Peyer's patch (tissue), 4 donors: ENCODE results near the gene PLCL1. TPM values are rescaled to one million over a fixed set of nuclear protein-coding genes. Genes with fewer than 3 reads are reported as not detected.

ENCODE experiments used
- DNase-seq, 3 donors: peaks; one replicate each; pipeline ENCODE4 v3.0.0-alpha.2; 2017 to 2019
- H3K27ac ChIP-seq, 4 donors: fragments of 200-600 bp; sonication (generic); one replicate each; pipeline ENCODE4 v1.5.1; 2016 to 2019
- H3K27me3 ChIP-seq, 2 donors: fragments of 200-600 bp; sonication (generic); one replicate each; pipeline ENCODE4 v1.5.1; 2019
- H3K36me3 ChIP-seq, 3 donors: fragments of 200-600 bp; sonication (generic); one replicate each; pipeline ENCODE4 v1.5.1; 2016 to 2019
- H3K4me1 ChIP-seq, 4 donors: fragments of 200-600 bp; sonication (generic); one replicate each; pipeline ENCODE4 v1.5.1; 2016 to 2019
- H3K4me3 ChIP-seq, 4 donors: fragments of 200-600 bp; sonication (generic); 1 replicate in 3 of 4; 2 replicates in 1 of 4; pipeline ENCODE4 v1.5.1; 2016 to 2019; ENCODE audit warnings: mild to moderate bottlenecking in 1 of 4
- H3K9me3 ChIP-seq, 4 donors: fragments of 200-600 bp; sonication (generic); one replicate each; pipeline ENCODE4 v1.5.1; 2016 to 2019; ENCODE audit warnings: mild to moderate bottlenecking in 1 of 4
- POLR2A ChIP-seq, 2 donors: fragments of 450-650 bp; IDR thresholded peaks; one replicate each; pipeline ENCODE4 v1.5.1; 2017; ENCODE audit warnings: antibody characterized with exemption in 2 of 2, mild to moderate bottlenecking in 2 of 2, moderate library complexity in 2 of 2
- total RNA-seq, 4 donors: library from RNA; depleted of rRNA; stranded (reverse); fragments of >200 nt; gene quantifications; one replicate each; pipeline ENCODE4 v1.1.0, GENCODE V29; 2016
- TF ChIP-seq, protein P1 (sequence below), 6 experiments: fragments of 450-650 bp in 4 of 6; fragments of 200-600 bp in 2 of 6; sonication (generic) in 1 of 6; IDR thresholded peaks; one replicate each; pipeline ENCODE4 v1.5.1; 2017 to 2019; ENCODE audit warnings: antibody characterized with exemption in 6 of 6, mild to moderate bottlenecking in 3 of 6, moderate library complexity in 1 of 6

Gene PLCL1
- total RNA-seq, 4 donors from 2014 or later = 1.9 to 5.8 (median 2.8) TPM; not detected in 1

DNA sequence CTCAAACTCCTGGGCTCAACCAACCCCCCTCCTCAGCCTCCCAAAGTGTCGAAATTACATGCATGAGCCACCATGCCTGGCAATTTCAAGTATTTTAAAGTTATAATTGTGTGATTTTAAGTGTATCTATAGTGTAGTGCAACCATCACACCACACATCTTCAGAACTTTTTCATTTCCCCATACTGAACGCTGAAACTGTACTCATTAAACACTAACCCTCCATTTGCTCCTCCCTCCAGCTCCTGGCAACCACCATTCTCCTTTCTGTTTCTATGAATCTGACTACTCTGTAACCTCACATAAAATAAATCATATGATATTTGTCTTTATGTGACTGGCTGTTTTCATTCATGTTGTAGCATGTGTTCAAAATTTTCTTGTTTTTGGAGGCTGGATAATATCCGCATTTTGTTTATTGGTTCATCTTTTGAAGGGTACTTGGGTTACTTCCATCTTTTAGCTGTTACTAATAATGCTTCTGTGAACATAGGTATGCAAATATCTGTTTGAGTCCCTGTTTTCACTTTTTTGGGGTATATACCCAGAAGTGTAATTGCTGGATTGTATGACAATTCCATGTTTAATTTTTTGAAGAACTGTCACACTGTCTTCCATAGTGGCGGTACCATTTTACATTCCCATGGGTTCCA is 188.2 kb downstream of the PLCL1 start:
- H3K9me3 ChIP-seq = no peaks in the 10 kb centered on the region
- no peaks in the 10 kb centered on the region for H3K4me1 ChIP-seq
- no peaks in the 10 kb centered on the region for H3K36me3 ChIP-seq
- no peak for DNase-seq
- H3K27me3 ChIP-seq = no peaks in the 10 kb centered on the region
- no peak for TF ChIP-seq POLR2A (IDR thresholded peaks at IDR 0.05)
- TF ChIP-seq, protein P1, sequence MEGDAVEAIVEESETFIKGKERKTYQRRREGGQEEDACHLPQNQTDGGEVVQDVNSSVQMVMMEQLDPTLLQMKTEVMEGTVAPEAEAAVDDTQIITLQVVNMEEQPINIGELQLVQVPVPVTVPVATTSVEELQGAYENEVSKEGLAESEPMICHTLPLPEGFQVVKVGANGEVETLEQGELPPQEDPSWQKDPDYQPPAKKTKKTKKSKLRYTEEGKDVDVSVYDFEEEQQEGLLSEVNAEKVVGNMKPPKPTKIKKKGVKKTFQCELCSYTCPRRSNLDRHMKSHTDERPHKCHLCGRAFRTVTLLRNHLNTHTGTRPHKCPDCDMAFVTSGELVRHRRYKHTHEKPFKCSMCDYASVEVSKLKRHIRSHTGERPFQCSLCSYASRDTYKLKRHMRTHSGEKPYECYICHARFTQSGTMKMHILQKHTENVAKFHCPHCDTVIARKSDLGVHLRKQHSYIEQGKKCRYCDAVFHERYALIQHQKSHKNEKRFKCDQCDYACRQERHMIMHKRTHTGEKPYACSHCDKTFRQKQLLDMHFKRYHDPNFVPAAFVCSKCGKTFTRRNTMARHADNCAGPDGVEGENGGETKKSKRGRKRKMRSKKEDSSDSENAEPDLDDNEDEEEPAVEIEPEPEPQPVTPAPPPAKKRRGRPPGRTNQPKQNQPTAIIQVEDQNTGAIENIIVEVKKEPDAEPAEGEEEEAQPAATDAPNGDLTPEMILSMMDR (IDR thresholded peaks at IDR 0.05) = no peak
- H3K27ac ChIP-seq = no peak overlapping the region
- H3K4me3 ChIP-seq = no peak overlapping the region

DNA sequence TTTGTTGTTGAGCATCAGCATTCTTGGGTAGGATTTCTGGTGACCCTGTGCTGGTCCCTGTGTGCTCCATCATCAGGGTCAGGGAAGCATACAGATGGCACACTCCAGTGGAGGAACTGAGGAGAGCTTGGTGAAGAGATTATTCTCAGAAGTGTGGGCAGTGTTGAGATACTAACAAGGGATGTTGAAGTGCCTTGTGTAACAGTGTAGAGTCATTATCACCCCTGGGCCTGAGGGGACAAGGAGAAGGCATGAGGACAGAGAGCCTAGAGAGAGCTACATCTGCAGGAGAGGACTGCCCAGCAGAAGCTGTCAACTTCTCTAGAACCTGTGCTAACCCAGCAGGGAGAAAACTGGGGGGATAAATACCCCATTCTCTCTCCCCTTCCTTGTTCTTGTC is 189.0 kb downstream of the PLCL1 start:
- H3K4me1 ChIP-seq = no peaks in the 10 kb centered on the region
- no peak overlapping the region for H3K27ac ChIP-seq
- H3K36me3 ChIP-seq = no peaks in the 10 kb centered on the region
- no peaks in the 10 kb centered on the region for H3K27me3 ChIP-seq
- no peak for DNase-seq
- H3K4me3 ChIP-seq = no peak overlapping the region
- no peaks in the 10 kb centered on the region for H3K9me3 ChIP-seq
- no peak for TF ChIP-seq POLR2A (IDR thresholded peaks at IDR 0.05)
- TF ChIP-seq, protein P1 (IDR thresholded peaks at IDR 0.05) = no peak

DNA sequence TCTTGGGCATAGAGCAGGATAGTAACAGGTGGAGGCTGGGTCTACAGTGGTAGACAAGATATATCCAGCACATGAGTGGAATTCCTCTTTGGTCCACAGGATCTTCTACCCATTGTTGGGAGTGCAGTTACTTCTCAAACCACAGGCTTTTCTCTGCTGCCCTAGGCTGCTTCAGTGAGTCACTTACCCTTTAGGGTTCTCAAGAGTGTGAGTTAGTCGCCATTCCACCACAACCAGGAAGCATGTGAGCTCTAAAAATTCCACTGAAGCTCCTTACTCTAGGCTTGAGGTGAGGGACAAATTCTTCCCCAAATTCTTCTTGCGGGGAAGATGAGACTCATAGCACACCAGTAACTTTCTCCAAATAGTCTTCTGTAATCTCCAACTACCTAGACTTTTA is 189.4 kb downstream of the PLCL1 start:
- no peaks in the 10 kb centered on the region for H3K9me3 ChIP-seq
- no peak for DNase-seq

DNA sequence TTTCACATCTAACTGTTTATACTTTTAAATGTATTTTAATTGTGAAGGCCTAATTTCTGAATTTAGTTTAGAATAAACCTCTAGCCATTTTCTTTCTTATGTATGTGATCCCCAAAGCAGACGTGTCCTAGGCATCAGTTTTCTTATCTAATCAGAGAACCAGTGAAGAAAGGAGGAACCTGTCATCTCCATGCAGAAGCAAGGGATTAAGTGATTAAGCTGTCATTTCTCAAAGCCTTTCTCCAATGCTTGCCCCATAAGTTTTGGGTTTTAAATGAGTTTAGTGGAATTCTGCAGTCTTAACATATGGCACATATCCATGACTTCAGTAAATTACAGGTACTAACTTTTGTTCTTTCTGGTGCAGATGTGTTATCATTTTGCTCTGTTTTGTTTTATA is 190.4 kb downstream of the PLCL1 start:
- H3K4me1 ChIP-seq = no peaks in the 10 kb centered on the region
- H3K27ac ChIP-seq = no peak overlapping the region
- no peaks in the 10 kb centered on the region for H3K9me3 ChIP-seq
- H3K27me3 ChIP-seq = no peaks in the 10 kb centered on the region
- H3K4me3 ChIP-seq = no peak overlapping the region
- H3K36me3 ChIP-seq = no peaks in the 10 kb centered on the region
- no peak for DNase-seq
- TF ChIP-seq, protein P1 (IDR thresholded peaks at IDR 0.05) = no peak
- TF ChIP-seq POLR2A (IDR thresholded peaks at IDR 0.05) = no peak

More for the DNA sequence above, 189.4 kb downstream of the PLCL1 start:
- Histone ChIP-seq H3K4me1 (no peaks in the 10 kb centered on the region), H3K4me3 (no peak overlapping the region), H3K27me3 (no peaks in the 10 kb centered on the region), H3K36me3 (no peaks in the 10 kb centered on the region), H3K27ac (no peak overlapping the region)
- TF ChIP-seq, protein P1 (IDR thresholded peaks at IDR 0.05) = no peak
- no peak for TF ChIP-seq POLR2A (IDR thresholded peaks at IDR 0.05)

DNA sequence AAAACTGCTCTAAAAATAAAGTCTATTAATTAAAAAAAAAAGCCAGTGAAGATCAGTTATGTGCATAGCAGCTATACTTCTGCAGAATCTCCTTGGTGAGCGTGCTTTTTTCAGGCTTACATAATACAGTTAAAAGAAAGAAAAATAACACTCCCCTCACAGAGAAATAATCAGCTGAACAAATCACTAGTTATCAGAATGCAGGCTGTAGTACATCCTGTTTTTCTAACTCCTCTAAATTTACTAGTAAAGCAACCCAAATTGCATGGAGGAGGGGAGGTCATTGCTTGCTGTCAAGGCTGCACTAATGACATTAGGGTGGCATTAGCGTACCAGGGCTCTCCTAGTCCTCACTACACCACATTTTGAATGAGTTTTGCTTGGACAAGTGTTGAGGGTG is 192.2 kb downstream of the PLCL1 start:
- H3K27me3 ChIP-seq = no peaks in the 10 kb centered on the region
- TF ChIP-seq, protein P1 (IDR thresholded peaks at IDR 0.05) = no peak
- TF ChIP-seq POLR2A (IDR thresholded peaks at IDR 0.05) = no peak
- no peak overlapping the region for H3K27ac ChIP-seq
- H3K36me3 ChIP-seq = no peaks in the 10 kb centered on the region
- no peak overlapping the region for H3K4me3 ChIP-seq
- no peak for DNase-seq
- no peaks in the 10 kb centered on the region for H3K9me3 ChIP-seq
- no peaks in the 10 kb centered on the region for H3K4me1 ChIP-seq
